ENCODE data around the gene SFXN1. TPM values are rescaled to one million over a fixed set of nuclear protein-coding genes. Genes with fewer than 3 reads are reported as not detected.

The SFXN1 gene
- total and polyA plus RNA-seq, 7 donors: 18.1 to 68.0 (median 22.8) TPM

DNA sequence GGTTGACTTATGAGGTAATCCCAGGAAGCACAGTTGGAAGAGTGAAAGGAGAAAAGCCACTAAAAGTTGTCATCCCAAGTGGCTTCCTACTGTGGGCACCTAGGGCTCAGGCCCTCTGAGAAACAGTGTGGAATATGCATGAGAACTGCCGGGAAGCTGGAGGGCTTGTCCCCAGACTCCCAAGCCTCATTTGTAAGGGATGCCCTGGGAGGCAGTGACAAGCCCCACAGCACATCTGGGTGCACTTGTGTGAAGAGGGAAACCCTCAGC, 64.5 kb downstream of the SFXN1 start:
- Histone ChIP-seq H3K27me3 (peaks cover 0 to 15% (median 0%) of the 10 kb centered on the region in 3 donors), H3K36me3 (no peaks in the 10 kb centered on the region), H3K27ac (no peak overlapping the region), H3K4me3 (no peak overlapping the region), H3K4me1 (peaks cover 0 to 7% (median 0%) of the 10 kb centered on the region in 4 donors), H3K9me3 (no peaks in the 10 kb centered on the region)
- DNase-seq: no peak
- WGBS, 2 donors: 53 to 76% methylated on average over 1 of the region's 1 CpG
- intact Hi-C loops (cut with DNase I): no loop called here
- TF ChIP-seq POLR2AphosphoS5 (IDR thresholded peaks at IDR 0.05) (no peak), CTCF (IDR thresholded peaks at IDR 0.05) (no peak), EP300 (IDR thresholded peaks at IDR 0.05) (no peak), POLR2A (IDR thresholded peaks at IDR 0.05) (no peak)

- 89 to 93% methylated on average over 1 of the region's 1 CpG for WGBS, 2 donors
- Histone ChIP-seq H3K9me3 (no peaks in the 10 kb centered on the region), H3K27ac (no peak overlapping the region), H3K36me3 (no peaks in the 10 kb centered on the region), H3K27me3 (peaks cover 0 to 17% (median 0%) of the 10 kb centered on the region in 3 donors), H3K4me1 (peaks cover 0 to 7% (median 0%) of the 10 kb centered on the region in 4 donors), H3K4me3 (no peak overlapping the region)
- intact Hi-C loops (cut with DNase I): no loop called here
- TF ChIP-seq CTCF (IDR thresholded peaks at IDR 0.05) (no peak), POLR2AphosphoS5 (IDR thresholded peaks at IDR 0.05) (no peak), POLR2A (IDR thresholded peaks at IDR 0.05) (no peak), EP300 (IDR thresholded peaks at IDR 0.05) (no peak)
- no peak for DNase-seq
These were observed 65.8 kb downstream of the SFXN1 start for GRCh38 chr5:175544108-175544511.

GRCh38 chr5:175544586-175544985, 66.2 kb downstream of the SFXN1 start:
- peaks cover 0 to 17% (median 0%) of the 10 kb centered on the region in 3 donors for H3K27me3 ChIP-seq
- 83 to 91% methylated on average over 5 of the region's 5 CpGs for WGBS, 2 donors
- no peaks in the 10 kb centered on the region for H3K36me3 ChIP-seq
- peaks cover 0 to 7% (median 0%) of the 10 kb centered on the region in 4 donors for H3K4me1 ChIP-seq
- no peak for DNase-seq
- no peak overlapping the region for H3K27ac ChIP-seq
- intact Hi-C loops (cut with DNase I): no loop called here
- TF ChIP-seq CTCF (IDR thresholded peaks at IDR 0.05): no peak
- TF ChIP-seq EP300 (IDR thresholded peaks at IDR 0.05): no peak
- TF ChIP-seq POLR2AphosphoS5 (IDR thresholded peaks at IDR 0.05): no peak
- TF ChIP-seq POLR2A (IDR thresholded peaks at IDR 0.05): no peak
- H3K9me3 ChIP-seq: no peaks in the 10 kb centered on the region
- H3K4me3 ChIP-seq: no peak overlapping the region

DNA sequence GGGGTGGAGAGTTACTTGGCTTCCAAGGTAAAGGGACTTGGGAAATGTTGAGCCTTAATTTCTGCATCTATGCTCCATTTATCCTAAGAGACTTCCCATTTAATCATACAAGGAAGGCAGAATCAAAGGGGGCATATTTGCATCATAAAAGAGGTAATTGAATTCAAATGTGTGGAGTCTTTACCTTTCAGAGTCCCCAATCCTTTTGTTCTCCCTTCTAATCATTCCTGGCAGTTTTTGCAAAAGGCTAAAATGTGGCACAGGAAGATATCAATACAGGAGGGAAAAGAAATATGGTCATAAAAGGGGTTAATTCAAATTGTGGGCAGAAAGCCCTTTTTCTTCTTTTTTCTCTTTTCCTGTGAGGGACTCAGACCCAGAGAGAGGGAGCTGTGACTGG, 69.5 kb downstream of the SFXN1 start:
- intact Hi-C loops (cut with DNase I): no loop called here
- DNase-seq: no peak
- no peaks in the 10 kb centered on the region for H3K36me3 ChIP-seq
- no peaks in the 10 kb centered on the region for H3K4me1 ChIP-seq
- no peak overlapping the region for H3K4me3 ChIP-seq
- TF ChIP-seq POLR2AphosphoS5 (IDR thresholded peaks at IDR 0.05) (no peak), EP300 (IDR thresholded peaks at IDR 0.05) (no peak), CTCF (IDR thresholded peaks at IDR 0.05) (no peak), POLR2A (IDR thresholded peaks at IDR 0.05) (no peak)
- H3K9me3 ChIP-seq: no peaks in the 10 kb centered on the region
- H3K27ac ChIP-seq: no peak overlapping the region
- peaks cover 0 to 17% (median 0%) of the 10 kb centered on the region in 3 donors for H3K27me3 ChIP-seq

DNA sequence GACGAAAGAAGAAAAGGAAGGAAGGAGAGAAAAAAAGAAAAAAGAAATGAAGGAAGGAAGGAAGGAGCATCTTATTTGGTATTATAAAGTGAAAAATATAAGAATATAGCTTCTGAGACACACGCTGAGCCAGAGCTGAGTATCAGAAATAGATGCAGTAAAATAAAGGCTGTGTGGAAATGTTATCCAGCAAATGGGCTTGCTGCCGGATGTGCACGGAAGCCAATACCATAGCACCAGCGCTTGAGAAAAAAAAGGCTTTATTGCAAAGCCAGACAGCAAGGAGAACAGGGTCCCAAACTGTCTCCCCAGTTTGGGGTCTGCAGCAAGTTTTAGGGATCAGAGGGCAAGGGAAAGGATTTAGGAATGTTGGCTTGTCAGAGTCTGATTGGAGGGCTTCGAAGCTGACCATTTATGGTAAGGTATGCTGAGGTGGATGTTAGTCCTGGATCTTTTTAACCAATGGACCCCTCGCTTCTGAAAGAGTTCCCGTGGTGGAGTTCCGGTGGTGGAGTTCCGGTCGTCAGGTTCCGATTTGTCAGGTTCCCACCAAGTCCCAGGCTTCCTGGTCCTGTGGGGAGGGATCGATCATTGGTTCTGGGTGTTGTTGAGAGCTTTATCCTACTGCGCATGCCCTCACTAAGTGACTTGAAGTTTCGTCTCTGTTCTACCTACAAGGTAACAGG, 70.4 kb downstream of the SFXN1 start:
- Histone ChIP-seq H3K4me3 (no peak overlapping the region), H3K9me3 (no peaks in the 10 kb centered on the region), H3K27ac (no peak overlapping the region), H3K4me1 (no peaks in the 10 kb centered on the region), H3K27me3 (peaks cover 0 to 17% (median 0%) of the 10 kb centered on the region in 3 donors), H3K36me3 (no peaks in the 10 kb centered on the region)
- no peak for TF ChIP-seq EP300 (IDR thresholded peaks at IDR 0.05)
- intact Hi-C loops (cut with DNase I): no loop called here
- no peak for DNase-seq
- WGBS, 2 donors: 70 to 78% methylated on average over 15 of the region's 15 CpGs
